ENCODE data around the gene IP6K1. TPM values are rescaled to one million over a fixed set of nuclear protein-coding genes. Genes with fewer than 3 reads are reported as not detected.
"Not testable (repeated sequence)": the region's sequence is repeated elsewhere in the genome, so short reads cannot be mapped to it uniquely, and the experiment has no call there.

Gene IP6K1
- total RNA-seq, 2 donors from 2014 or later: 24.0 to 30.9 TPM

- no peak for DNase-seq (ENCODE audit: low spot score)
- Histone ChIP-seq H3K4me1 (peaks cover 0 to 42% of the 10 kb centered on the region in 2 donors), H3K4me3 (no peak overlapping the region), H3K27ac (no peak overlapping the region), H3K9me3 (no peaks in the 10 kb centered on the region), H3K27me3 (no peaks in the 10 kb centered on the region), H3K36me3 (peaks cover 8% of the 10 kb centered on the region)
- no peak for TF ChIP-seq CTCF (IDR thresholded peaks at IDR 0.05)
Measured at GRCh38 chr3:49781415-49782199, 4.7 kb downstream of the IP6K1 start.

- H3K4me3 ChIP-seq; H3K27ac ChIP-seq; H3K9me3 ChIP-seq; H3K36me3 ChIP-seq; DNase-seq (ENCODE audit: low spot score); H3K27me3 ChIP-seq: not testable (repeated sequence)
- peaks cover 0 to 42% of the 10 kb centered on the region in 2 donors for H3K4me1 ChIP-seq
Measured at GRCh38 chr3:49780975-49781365, 5.4 kb downstream of the IP6K1 start.

GRCh38 chr3:49780080-49780974 is 6.0 kb downstream of the IP6K1 start:
- Histone ChIP-seq H3K9me3 (no peaks in the 10 kb centered on the region), H3K4me3 (no peak overlapping the region), H3K36me3 (peaks cover 8% of the 10 kb centered on the region), H3K4me1 (peaks cover 0 to 39% of the 10 kb centered on the region in 2 donors), H3K27me3 (no peaks in the 10 kb centered on the region), H3K27ac (no peak overlapping the region)
- no peak for DNase-seq (ENCODE audit: low spot score)
- no peak for TF ChIP-seq CTCF (IDR thresholded peaks at IDR 0.05)

GRCh38 chr3:49779358-49780079 is 6.8 kb downstream of the IP6K1 start:
- H3K27me3 ChIP-seq: no peaks in the 10 kb centered on the region
- H3K4me1 ChIP-seq: peaks cover 0 to 31% of the 10 kb centered on the region in 2 donors
- TF ChIP-seq CTCF (IDR thresholded peaks at IDR 0.05): no peak
- no peak overlapping the region for H3K27ac ChIP-seq
- H3K4me3 ChIP-seq: no peak overlapping the region
- no peaks in the 10 kb centered on the region for H3K9me3 ChIP-seq
- no peak for DNase-seq (ENCODE audit: low spot score)
- peaks cover 8% of the 10 kb centered on the region for H3K36me3 ChIP-seq

- H3K27me3 ChIP-seq; H3K9me3 ChIP-seq; H3K4me3 ChIP-seq; DNase-seq (ENCODE audit: low spot score); H3K4me1 ChIP-seq; H3K27ac ChIP-seq; H3K36me3 ChIP-seq: not testable (repeated sequence)
Measured at GRCh38 chr3:49776101-49776500, 10.2 kb downstream of the IP6K1 start.

GRCh38 chr3:49775538-49775937 is 10.8 kb downstream of the IP6K1 start:
- Histone ChIP-seq H3K4me3 (no peak overlapping the region), H3K36me3 (no peaks in the 10 kb centered on the region), H3K9me3 (no peaks in the 10 kb centered on the region), H3K27me3 (no peaks in the 10 kb centered on the region), H3K27ac (no peak overlapping the region), H3K4me1 (peaks cover 0 to 3% of the 10 kb centered on the region in 2 donors)
- TF ChIP-seq CTCF (IDR thresholded peaks at IDR 0.05): no peak
- DNase-seq (ENCODE audit: low spot score): no peak
